Activated naive CD8-positive, alpha-beta T cell (primary cell): ENCODE results near the gene SDK2.

Experiments
- H3K27ac Mint-ChIP-seq: one replicate; pipeline ENCODE4 v1.8.0; 2021; ENCODE audit warnings: mixed read lengths
- H3K27me3 Mint-ChIP-seq: one replicate; pipeline ENCODE4 v1.8.0; 2021; ENCODE audit warnings: mixed read lengths
- H3K36me3 Mint-ChIP-seq: one replicate; pipeline ENCODE4 v1.8.0; 2021; ENCODE audit warnings: mixed read lengths
- H3K4me1 Mint-ChIP-seq: one replicate; pipeline ENCODE4 v1.8.0; 2021; ENCODE audit warnings: low read depth, mixed read lengths
- H3K4me3 Mint-ChIP-seq: one replicate; pipeline ENCODE4 v1.8.0; 2021; ENCODE audit warnings: mild to moderate bottlenecking, mixed read lengths
- H3K9me3 Mint-ChIP-seq: one replicate; pipeline ENCODE4 v1.8.0; 2021; ENCODE audit warnings: low read depth, mixed read lengths

Gene SDK2

DNA sequence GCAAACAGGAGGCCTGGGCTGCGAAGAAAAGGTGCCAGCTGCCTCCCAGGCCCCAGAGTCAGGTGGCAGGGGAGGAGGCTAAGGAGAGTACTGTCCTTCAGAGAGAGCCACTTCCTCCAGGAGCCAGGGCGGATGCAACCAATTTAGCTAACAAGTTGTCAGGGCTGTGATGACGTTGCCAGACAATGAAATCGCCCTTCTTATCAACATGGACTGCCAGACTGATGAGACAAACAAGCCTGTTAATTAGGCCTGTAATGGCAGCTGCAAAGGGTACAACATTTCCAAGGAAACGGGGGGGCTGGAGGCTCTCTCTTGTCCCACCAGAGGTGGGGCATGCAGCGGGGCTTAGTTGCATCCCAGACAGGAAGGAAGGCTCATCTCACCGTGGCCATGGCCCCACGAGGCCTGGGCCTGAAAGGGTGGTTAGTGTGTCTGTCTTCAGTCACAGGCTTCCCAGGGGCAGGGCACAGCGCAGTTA, 111.8 kb downstream of the SDK2 start:
- H3K9me3 Mint-ChIP-seq = no peaks in the 10 kb centered on the region

GRCh38 chr17:73531158-73531557, 113.1 kb downstream of the SDK2 start:
- peaks cover 10% of the 10 kb centered on the region for H3K4me1 Mint-ChIP-seq
- H3K9me3 Mint-ChIP-seq = no peaks in the 10 kb centered on the region
- H3K27ac Mint-ChIP-seq = no peak overlapping the region
- no peaks in the 10 kb centered on the region for H3K36me3 Mint-ChIP-seq
- H3K27me3 Mint-ChIP-seq = no peaks in the 10 kb centered on the region
- no peak overlapping the region for H3K4me3 Mint-ChIP-seq

More for the DNA sequence above, 111.8 kb downstream of the SDK2 start:
- peaks cover 10% of the 10 kb centered on the region for H3K4me1 Mint-ChIP-seq
- no peaks in the 10 kb centered on the region for H3K27me3 Mint-ChIP-seq
- no peak overlapping the region for H3K27ac Mint-ChIP-seq
- no peaks in the 10 kb centered on the region for H3K36me3 Mint-ChIP-seq
- no peak overlapping the region for H3K4me3 Mint-ChIP-seq

- H3K27ac Mint-ChIP-seq = no peak overlapping the region
- no peaks in the 10 kb centered on the region for H3K36me3 Mint-ChIP-seq
- no peak overlapping the region for H3K4me3 Mint-ChIP-seq
Observed at GRCh38 chr17:73528679-73529078, 115.6 kb downstream of the SDK2 start.

GRCh38 chr17:73526952-73527351, 117.3 kb downstream of the SDK2 start:
- Mint-ChIP-seq H3K4me1 (no peaks in the 10 kb centered on the region), H3K27ac (no peak overlapping the region), H3K9me3 (no peaks in the 10 kb centered on the region), H3K36me3 (no peaks in the 10 kb centered on the region), H3K4me3 (no peak overlapping the region), H3K27me3 (no peaks in the 10 kb centered on the region)

More at GRCh38 chr17:73528679-73529078, 115.6 kb downstream of the SDK2 start:
- Mint-ChIP-seq H3K4me1 (peaks cover 2% of the 10 kb centered on the region), H3K9me3 (no peaks in the 10 kb centered on the region), H3K27me3 (no peaks in the 10 kb centered on the region)

DNA sequence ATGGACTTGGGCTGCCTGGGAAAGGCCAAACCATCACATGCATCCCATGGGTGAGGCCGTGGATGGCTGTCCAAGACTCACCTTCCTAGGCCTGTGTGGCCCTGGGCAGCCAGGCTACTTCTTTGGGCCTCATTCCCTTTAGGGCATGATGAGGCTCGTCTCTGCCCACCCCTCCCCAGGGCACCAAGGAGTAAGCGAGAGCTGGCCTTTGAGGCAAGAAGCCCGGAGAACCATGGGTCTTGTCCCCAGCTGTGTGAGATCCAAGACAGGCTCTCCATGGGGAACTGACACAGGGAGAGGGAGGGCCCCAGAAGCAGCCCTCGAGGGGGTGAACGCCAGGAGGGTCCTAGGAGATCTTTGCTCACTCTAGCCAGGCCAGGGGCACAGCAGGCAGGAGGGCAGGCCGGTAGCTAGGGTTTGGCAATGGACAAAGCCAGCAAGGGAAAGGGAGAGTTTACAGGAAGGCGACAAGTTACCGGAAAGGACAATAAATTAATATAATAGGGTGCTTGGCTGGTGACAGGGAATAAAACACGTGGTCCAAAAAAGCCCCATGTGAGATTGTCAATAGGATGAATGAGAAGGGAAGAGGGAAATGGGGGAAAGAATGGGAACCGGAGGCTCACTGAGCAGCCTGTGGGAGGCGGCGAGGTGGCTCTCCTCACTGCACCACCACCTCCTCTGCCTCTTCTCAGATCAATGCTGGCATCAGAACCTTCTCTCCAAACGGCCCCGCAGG, 119.1 kb downstream of the SDK2 start:
- no peaks in the 10 kb centered on the region for H3K4me1 Mint-ChIP-seq
- H3K9me3 Mint-ChIP-seq = no peaks in the 10 kb centered on the region
- H3K4me3 Mint-ChIP-seq = no peak overlapping the region
- no peak overlapping the region for H3K27ac Mint-ChIP-seq
- H3K36me3 Mint-ChIP-seq = no peaks in the 10 kb centered on the region
- no peaks in the 10 kb centered on the region for H3K27me3 Mint-ChIP-seq

- Mint-ChIP-seq H3K9me3 (no peaks in the 10 kb centered on the region), H3K27ac (no peak overlapping the region), H3K4me3 (no peak overlapping the region)
Observed at GRCh38 chr17:73522696-73523095, 121.5 kb downstream of the SDK2 start.

DNA sequence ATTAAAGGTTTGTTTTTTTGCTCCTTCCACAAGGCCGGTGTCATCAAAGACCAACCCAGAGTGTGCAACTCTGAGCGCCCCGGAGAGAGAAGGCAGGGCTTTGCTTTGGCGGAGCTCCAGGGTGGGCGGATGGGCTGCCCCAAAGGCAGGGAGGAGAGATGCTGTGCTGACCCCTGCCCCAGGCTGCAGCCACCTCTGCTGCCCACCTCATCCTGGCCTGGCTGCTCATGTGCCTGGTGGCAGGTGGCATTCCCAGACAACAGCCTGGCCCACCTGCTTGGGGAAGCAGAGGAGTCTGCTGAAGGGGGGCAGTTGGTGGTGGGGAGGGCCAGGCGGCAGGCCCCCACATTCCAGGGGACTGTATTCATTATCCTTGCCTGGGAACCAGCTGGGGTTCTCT, 122.1 kb downstream of the SDK2 start:
- Mint-ChIP-seq H3K9me3 (no peaks in the 10 kb centered on the region), H3K4me1 (no peaks in the 10 kb centered on the region), H3K27me3 (no peaks in the 10 kb centered on the region), H3K36me3 (no peaks in the 10 kb centered on the region), H3K4me3 (no peak overlapping the region), H3K27ac (no peak overlapping the region)

More at GRCh38 chr17:73522696-73523095, 121.5 kb downstream of the SDK2 start:
- no peaks in the 10 kb centered on the region for H3K4me1 Mint-ChIP-seq
- no peaks in the 10 kb centered on the region for H3K27me3 Mint-ChIP-seq
- no peaks in the 10 kb centered on the region for H3K36me3 Mint-ChIP-seq

- Mint-ChIP-seq H3K27ac (no peak overlapping the region), H3K36me3 (no peaks in the 10 kb centered on the region), H3K27me3 (no peaks in the 10 kb centered on the region), H3K9me3 (no peaks in the 10 kb centered on the region), H3K4me3 (no peak overlapping the region), H3K4me1 (no peaks in the 10 kb centered on the region)
Observed at GRCh38 chr17:73521376-73521775, 122.9 kb downstream of the SDK2 start.

DNA sequence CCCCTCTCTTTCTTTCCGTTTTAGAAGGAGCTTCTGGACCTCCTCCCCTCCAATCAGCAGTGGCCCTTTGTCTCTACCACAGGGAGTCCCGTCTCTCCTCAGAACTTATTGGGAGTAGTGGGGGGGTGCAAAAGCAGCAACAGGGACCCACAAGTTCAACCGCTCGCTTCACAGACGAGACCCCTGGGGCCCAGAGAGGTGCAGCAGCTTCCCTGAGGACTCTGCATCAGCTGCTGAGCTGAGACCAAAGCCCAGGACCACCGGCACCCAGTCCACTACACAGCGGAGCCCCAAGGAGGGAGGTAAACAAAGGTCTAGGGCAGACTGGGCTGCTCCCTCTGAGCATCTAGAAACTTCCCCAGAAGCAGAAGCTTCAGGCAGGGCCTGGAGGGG, 123.9 kb downstream of the SDK2 start:
- Mint-ChIP-seq H3K27me3 (no peaks in the 10 kb centered on the region), H3K9me3 (no peaks in the 10 kb centered on the region), H3K27ac (no peak overlapping the region), H3K36me3 (no peaks in the 10 kb centered on the region), H3K4me3 (no peak overlapping the region), H3K4me1 (no peaks in the 10 kb centered on the region)

DNA sequence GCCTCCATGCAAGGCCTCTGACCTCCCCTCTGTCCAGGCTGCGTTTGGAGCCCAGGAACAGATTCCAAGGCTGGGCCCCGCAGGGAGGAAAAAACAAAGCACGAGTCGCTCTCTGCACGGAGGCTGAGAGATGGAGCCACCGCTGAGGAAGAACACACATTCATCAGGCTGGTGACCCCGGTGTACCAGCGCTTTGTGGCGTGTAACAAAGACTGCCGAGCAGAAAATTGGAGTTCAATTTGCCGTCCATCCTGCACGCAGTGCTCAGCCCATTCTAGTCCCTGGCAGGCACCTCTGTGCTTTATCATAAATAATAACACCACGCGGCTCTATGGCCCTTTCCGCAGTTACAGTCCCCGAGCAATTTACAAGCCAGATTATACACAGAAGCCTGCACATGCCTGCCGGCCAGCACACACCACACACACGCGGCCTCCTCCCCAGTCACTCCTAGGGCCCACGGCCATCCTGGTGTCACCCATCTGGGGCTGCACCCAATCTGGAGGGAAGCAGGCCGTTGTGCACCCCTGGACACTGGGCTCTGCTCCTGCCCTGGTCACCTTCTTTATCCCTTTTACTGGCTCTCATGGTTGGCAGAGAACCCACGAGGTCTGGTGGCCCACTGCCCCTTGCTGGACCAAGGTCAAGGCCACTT, 124.4 kb downstream of the SDK2 start:
- no peak overlapping the region for H3K27ac Mint-ChIP-seq
- no peaks in the 10 kb centered on the region for H3K9me3 Mint-ChIP-seq
- no peak overlapping the region for H3K4me3 Mint-ChIP-seq
- no peaks in the 10 kb centered on the region for H3K27me3 Mint-ChIP-seq
- H3K36me3 Mint-ChIP-seq = no peaks in the 10 kb centered on the region
- H3K4me1 Mint-ChIP-seq = no peaks in the 10 kb centered on the region

DNA sequence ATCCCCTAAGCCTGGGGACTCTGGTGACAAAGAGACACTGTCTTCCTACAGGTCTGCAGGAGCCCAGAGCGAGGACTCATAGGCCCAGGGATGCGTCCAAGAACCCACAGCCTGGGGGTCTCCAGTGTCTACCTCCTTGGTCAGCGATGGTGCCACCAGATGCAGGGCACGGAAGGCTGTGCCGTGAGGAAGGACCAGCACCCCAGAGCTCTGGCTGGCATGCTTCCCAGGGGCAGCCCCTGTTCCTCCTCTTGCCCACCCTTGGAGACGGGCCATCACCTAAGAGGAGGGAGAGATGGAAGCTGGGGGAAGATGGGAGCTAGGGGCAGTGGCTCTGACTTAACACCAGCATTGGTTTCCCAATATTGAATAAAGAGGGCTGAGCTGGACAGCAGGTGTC, 125.2 kb downstream of the SDK2 start:
- Mint-ChIP-seq H3K27me3 (no peaks in the 10 kb centered on the region), H3K27ac (no peak overlapping the region), H3K9me3 (no peaks in the 10 kb centered on the region), H3K4me3 (no peak overlapping the region), H3K36me3 (no peaks in the 10 kb centered on the region), H3K4me1 (no peaks in the 10 kb centered on the region)

- no peaks in the 10 kb centered on the region for H3K9me3 Mint-ChIP-seq
- H3K27me3 Mint-ChIP-seq = no peaks in the 10 kb centered on the region
- no peak overlapping the region for H3K4me3 Mint-ChIP-seq
- H3K36me3 Mint-ChIP-seq = no peaks in the 10 kb centered on the region
- no peak overlapping the region for H3K27ac Mint-ChIP-seq
- H3K4me1 Mint-ChIP-seq = no peaks in the 10 kb centered on the region
Observed at GRCh38 chr17:73516431-73516830, 127.8 kb downstream of the SDK2 start.

- Mint-ChIP-seq H3K27ac (no peak overlapping the region), H3K27me3 (no peaks in the 10 kb centered on the region), H3K36me3 (no peaks in the 10 kb centered on the region), H3K4me1 (no peaks in the 10 kb centered on the region), H3K4me3 (no peak overlapping the region), H3K9me3 (no peaks in the 10 kb centered on the region)
Observed at GRCh38 chr17:73514146-73514863, 129.9 kb downstream of the SDK2 start.

- Mint-ChIP-seq H3K36me3 (no peaks in the 10 kb centered on the region), H3K27me3 (no peaks in the 10 kb centered on the region), H3K4me3 (no peak overlapping the region), H3K4me1 (no peaks in the 10 kb centered on the region), H3K9me3 (no peaks in the 10 kb centered on the region), H3K27ac (no peak overlapping the region)
Observed at GRCh38 chr17:73513426-73513825, 130.8 kb downstream of the SDK2 start.

DNA sequence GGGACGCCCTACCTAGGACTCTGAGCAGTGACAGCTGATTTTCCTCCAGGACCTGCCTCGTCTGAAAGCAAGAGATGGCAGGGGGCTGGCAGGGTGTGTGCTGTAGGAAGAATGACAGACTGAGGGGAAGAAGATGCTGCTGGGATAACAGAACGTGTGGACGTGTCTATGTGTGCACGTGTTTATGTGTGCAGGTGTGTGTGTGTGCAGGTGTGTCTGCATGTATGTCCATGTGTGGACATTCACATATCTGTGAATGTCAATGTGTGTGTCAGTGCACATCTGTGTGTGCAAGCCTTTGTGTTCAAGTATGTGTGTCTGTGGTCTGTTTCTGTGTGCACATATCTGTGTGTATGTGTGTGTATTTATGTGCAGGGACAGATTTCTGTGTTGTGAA, 132.5 kb downstream of the SDK2 start:
- no peaks in the 10 kb centered on the region for H3K4me1 Mint-ChIP-seq
- H3K27ac Mint-ChIP-seq = no peak overlapping the region

More for the DNA sequence above, 132.5 kb downstream of the SDK2 start:
- no peaks in the 10 kb centered on the region for H3K36me3 Mint-ChIP-seq
- H3K4me3 Mint-ChIP-seq = no peak overlapping the region
- H3K9me3 Mint-ChIP-seq = no peaks in the 10 kb centered on the region
- no peaks in the 10 kb centered on the region for H3K27me3 Mint-ChIP-seq
